Stimulated activated CD8-positive, alpha-beta memory T cell treated with anti-CD3 and anti-CD28 coated beads, Interleukin-7, amount 100 ng/mL, for 4 hours (primary cell): ENCODE measurements around the gene BOLA1.
"Not testable (repeated sequence)": the region's sequence is repeated elsewhere in the genome, so short reads cannot be mapped to it uniquely, and the experiment has no call there.

ENCODE experiments used
- DNase-seq, 2 donors: peaks; one replicate each; pipeline ENCODE4 v3.0.0-alpha.2; 2020; ENCODE audit warnings: low read depth in 2 of 2

BOLA1 gene, protein sequence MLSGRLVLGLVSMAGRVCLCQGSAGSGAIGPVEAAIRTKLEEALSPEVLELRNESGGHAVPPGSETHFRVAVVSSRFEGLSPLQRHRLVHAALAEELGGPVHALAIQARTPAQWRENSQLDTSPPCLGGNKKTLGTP

DNA sequence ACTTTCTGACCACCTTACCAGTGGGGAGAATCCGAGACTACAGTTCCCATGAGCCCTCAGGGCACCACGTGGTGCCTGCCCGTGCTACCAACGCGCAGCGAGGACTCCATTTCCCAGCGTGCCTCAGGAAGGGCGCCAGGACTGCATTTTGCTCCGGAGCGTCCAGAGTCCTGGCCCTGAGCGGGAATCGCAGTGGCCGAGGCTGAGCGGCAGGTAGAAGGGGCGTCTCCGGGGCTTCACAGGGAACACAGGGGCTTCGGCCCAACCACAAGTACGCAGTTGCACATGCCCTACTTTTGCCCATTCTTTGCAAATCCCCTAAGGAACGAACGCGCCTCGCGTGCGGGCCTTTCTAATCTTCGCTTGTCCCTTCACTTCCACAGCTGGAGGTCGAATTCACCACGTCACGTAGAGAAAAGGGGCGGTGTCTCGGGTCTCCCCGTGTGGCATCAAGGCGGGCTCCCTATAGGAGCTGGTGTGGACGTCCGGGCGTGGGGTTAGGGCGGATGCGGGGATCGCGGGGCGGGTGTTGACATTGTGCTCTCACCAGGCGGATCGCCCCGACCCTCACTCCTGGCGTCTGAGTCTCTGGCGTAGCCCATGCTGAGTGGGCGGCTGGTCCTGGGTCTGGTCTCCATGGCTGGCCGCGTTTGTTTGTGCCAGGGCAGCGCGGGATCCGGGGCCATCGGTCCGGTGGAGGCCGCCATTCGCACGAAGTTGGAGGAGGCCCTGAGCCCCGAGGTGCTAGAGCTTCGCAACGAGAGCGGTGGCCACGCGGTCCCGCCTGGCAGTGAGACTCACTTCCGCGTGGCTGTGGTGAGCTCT is at the start of gene BOLA1:
Gene BOLA1 (plus strand): TSS at position 109 of the 825 bp plus-strand sequence. CDS start 492 bp downstream, at position 601.
- DNase-seq, result peak; percentile 71 to 76

DNA sequence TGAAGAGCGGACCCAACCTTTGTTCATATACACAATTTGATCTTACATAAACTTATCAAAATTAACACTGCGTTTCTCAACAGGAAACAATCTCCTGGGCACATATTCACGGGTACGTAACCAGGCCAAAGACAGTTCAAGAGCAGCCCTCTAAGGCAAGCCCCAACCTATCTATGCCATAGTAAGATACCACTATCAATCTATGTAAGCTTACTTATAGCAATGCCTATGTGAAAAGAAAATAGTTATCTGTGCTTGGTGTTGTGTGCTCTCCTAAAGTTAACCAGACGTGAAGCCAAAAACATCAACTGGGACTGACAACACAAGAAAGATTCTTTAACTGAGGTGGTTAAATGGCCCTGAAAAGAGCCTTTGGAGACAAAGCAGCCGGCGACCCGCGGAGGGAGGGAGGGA is 49.4 kb upstream of the BOLA1 start:
- DNase-seq, result no peak

DNA sequence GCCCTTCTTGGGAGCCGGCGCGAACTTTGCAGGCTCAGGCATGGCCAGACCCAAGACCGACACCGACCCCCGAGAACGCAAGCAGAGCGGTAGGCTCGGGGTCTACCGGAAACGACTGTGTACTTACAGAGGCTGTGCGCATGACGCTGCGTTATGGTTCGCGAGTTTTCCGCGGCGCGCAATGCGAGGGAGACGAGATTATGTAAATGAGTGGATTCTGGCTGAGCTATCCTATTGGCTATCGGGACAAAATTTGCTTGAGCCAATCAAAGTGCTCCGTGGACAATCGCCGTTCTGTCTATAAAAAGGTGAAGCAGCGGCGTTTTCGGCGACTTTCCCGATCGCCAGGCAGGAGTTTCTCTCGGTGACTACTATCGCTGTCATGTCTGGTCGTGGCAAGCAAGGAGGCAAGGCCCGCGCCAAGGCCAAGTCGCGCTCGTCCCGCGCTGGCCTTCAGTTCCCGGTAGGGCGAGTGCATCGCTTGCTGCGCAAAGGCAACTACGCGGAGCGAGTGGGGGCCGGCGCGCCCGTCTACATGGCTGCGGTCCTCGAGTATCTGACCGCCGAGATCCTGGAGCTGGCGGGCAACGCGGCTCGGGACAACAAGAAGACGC is 48.5 kb upstream of the BOLA1 start:
- not testable (repeated sequence) for DNase-seq

GRCh38 chr1:149851585-149852213 is 47.7 kb upstream of the BOLA1 start:
- DNase-seq, result not testable (repeated sequence)

GRCh38 chr1:149852263-149852662 is 47.1 kb upstream of the BOLA1 start:
- DNase-seq, result not testable (repeated sequence)

GRCh38 chr1:149860271-149860670 is 39.1 kb upstream of the BOLA1 start:
- DNase-seq, result not testable (repeated sequence)

DNA sequence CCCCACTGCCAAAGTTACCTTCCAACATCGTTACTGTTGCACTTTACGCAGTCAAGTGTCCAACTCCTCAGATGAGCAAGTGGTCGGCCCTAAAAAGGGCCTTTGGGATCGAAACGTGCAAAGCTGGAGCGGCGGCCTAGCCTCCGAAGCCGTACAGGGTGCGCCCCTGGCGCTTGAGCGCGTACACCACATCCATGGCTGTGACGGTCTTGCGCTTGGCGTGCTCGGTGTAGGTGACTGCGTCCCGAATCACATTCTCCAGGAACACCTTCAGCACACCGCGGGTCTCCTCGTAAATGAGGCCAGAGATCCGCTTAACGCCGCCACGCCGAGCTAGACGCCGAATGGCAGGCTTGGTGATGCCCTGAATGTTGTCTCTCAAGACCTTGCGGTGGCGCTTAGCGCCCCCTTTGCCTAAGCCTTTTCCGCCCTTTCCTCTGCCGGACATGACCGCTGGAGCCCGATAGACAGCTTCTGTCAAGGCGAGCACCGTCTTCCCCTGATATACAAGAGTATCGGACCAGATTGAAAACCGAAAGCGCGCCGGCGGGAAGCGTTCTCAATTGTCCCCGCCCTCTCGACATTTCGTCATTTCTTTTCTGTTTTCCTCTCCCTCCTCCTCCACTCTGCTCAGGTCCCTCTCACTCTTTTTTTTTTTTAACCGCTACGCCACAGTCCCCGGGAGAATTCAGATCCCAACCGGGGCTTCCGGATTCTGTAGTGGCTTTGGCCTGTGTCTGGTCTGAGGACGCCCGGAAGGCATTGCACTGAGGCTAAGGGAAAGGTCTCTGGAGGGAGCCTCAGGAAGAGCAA is 38.5 kb upstream of the BOLA1 start:
- DNase-seq, result not testable (repeated sequence)

- not testable (repeated sequence) for DNase-seq
Measured at GRCh38 chr1:149861497-149862054, 37.8 kb upstream of the BOLA1 start.

- DNase-seq, result not testable (repeated sequence)
Measured at GRCh38 chr1:149866887-149867286, 32.5 kb upstream of the BOLA1 start.

- DNase-seq, result not testable (repeated sequence)
Measured at GRCh38 chr1:149873060-149873459, 26.3 kb upstream of the BOLA1 start.

- no peak for DNase-seq
Measured at GRCh38 chr1:149877211-149877946, 22.0 kb upstream of the BOLA1 start.

DNA sequence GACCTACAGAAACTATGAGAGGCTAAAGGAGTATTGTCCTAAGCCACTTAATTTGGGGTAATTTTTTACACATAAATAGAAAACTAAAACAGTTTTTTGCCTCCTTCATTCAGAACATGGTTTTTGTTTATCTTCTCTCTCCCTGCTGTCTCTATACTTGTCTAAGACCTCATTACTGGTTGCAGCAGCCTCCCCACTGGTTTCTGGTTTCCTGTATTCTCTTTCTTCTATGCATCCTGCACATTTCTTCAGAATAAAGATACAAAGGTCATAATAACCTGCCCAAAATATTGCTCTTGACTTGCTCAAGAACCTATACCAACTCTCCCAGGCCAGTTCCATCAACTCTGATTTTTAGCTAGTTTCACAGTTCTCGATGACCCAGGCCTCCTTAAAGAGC is 19.8 kb upstream of the BOLA1 start:
- DNase-seq, result no peak

DNA sequence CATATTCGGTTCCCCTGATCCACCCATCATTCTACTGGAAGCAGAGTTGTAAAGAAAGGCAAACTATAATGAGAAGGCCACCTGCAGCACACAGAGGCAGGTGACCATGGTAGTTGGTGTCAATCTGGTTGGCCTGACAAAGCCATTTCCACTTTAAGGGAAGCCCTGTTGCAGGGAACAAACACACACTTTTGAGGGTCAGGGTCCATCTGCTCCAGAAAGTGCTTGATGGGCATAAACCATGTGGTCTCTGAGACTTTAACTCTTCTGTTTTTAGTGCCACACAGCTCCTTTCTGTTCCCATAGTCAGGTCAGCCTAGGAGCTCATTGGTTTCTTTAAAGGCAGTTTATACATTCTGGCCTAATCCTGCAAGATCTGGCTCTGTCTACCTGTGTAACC is 17.5 kb upstream of the BOLA1 start:
- no peak for DNase-seq

GRCh38 chr1:149883598-149884247 is 15.6 kb upstream of the BOLA1 start:
- no peak for DNase-seq

GRCh38 chr1:149884433-149885338 is 14.7 kb upstream of the BOLA1 start:
- DNase-seq, result no peak

DNA sequence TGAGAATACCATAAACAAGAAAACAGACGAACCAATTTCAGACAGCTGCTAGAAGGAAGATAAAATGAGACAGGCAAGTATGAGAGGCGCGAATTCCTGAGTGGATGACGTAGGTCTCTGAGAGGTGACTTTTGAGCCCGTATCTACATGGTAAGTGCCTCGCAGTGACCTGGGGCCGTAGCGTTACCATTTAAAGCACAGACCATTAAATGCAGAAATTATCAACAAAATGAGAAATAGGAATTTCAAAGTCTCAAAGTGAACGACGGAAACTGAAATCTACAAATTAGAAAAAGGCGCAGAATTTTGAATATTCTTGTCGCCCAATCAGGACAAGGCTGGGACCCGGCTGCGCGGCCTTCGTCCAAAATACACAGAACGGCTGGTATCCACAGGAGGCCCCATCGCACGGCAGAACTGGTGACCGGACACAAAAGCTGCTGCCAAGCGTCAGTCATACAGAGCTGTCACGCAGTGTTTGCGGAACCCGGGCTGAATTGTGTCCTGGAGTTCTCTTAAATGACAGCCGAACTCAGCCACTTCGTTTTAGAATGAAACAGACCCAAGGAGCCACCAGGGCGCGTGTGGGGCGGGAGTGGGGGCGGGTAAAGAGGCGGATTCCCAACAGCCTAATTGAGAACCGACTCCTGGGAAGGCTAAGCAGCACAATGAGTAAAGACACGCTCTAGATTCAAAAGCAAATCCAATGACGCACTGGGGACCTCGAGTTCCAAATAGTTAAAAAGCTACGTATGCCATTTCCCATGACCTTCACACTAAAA is 13.8 kb upstream of the BOLA1 start:
- DNase-seq, result peak; percentile 26 to 45

DNA sequence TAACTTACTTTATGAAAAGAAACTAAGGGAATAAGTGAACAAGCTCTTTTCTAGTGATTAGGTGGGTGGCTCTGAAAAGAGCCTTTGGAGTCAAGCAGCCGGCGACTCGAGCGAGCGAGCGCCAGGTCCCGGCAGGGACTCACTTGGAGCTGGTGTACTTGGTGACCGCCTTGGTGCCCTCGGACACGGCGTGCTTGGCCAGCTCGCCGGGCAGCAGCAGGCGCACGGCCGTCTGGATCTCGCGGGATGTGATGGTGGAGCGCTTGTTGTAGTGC is 13.3 kb upstream of the BOLA1 start:
- not testable (repeated sequence) for DNase-seq
